ENCODE results near the gene PRELID1.
"Not testable (repeated sequence)": the region's sequence is repeated elsewhere in the genome, so short reads cannot be mapped to it uniquely, and the experiment has no call there.

The PRELID1 gene

DNA sequence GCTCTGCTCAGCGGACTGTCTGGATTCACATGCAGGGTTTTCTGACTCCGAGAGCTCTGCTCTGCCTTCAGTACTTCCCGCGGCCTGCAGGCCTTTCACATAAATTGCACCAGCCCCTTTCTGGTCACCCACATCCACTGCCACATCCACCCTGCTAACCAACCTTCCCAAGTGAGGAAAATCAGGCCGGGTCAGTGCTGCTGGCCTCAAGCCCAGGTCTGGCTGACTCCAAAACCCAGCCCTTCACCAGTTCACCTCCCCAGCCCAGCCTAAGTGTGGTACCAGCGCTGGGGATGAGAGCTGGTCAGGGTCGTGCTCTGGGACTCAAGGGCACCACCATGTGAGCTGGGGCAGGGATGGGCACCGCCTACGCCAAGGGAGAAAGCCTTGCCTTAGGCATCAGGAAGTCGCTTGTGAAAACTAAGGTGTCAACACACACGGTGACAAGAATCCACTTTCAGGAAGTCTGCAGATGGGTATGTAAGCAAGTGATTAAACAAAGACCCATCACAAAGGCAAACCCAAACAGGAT is 35.6 kb downstream of the PRELID1 start:
- TF ChIP-seq, protein P1, sequence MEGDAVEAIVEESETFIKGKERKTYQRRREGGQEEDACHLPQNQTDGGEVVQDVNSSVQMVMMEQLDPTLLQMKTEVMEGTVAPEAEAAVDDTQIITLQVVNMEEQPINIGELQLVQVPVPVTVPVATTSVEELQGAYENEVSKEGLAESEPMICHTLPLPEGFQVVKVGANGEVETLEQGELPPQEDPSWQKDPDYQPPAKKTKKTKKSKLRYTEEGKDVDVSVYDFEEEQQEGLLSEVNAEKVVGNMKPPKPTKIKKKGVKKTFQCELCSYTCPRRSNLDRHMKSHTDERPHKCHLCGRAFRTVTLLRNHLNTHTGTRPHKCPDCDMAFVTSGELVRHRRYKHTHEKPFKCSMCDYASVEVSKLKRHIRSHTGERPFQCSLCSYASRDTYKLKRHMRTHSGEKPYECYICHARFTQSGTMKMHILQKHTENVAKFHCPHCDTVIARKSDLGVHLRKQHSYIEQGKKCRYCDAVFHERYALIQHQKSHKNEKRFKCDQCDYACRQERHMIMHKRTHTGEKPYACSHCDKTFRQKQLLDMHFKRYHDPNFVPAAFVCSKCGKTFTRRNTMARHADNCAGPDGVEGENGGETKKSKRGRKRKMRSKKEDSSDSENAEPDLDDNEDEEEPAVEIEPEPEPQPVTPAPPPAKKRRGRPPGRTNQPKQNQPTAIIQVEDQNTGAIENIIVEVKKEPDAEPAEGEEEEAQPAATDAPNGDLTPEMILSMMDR (conservative IDR thresholded peaks at IDR 0.05) = no peak
- H3K27ac ChIP-seq = peak overlapping the region; percentile 54

- H3K27ac ChIP-seq = not testable (repeated sequence)
Observed at GRCh38 chr5:177343000-177343399, 39.4 kb downstream of the PRELID1 start.

- TF ChIP-seq, protein P1 (conservative IDR thresholded peaks at IDR 0.05) = no peak
- no peak overlapping the region for H3K27ac ChIP-seq
Observed at GRCh38 chr5:177343777-177344176, 40.2 kb downstream of the PRELID1 start.

DNA sequence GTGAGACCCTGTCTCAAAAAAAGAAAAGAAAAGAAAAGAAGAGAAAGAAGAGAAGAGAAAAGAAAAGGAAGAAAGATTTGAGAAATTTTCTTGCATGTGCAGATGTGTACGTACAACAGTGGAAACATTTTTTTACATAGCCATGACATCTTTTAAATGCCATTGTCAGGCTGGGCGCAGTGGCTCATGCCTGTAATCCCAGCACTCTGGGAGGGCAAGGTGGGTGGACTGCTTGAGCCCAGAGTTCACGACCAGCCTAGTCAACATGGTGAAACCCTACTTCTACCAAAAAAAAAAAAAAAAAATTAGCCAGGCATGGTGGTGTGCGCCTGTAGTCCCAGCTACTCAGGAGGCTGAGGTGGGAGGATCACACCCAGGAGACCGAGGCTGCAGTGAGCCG is 41.3 kb downstream of the PRELID1 start:
- TF ChIP-seq, protein P1 (conservative IDR thresholded peaks at IDR 0.05) = no peak

DNA sequence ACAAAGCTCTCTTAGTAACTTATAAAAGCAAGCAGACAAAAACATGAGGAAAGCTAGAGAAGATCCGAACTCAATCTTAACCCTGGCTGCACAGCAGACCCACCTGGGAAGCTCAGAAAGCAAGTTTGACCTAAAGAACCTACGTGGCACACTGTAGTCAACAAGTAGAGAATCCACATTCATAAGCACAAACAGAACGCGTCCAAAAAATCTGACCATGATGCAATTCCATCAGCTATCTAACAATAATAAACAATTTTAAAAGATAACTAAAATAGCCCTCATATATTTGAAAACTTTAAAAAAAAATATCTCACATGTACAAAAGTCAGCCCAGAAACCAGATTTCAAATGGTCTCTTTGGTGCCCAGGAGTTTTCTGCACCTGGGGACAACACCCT is 43.2 kb downstream of the PRELID1 start:
- H3K27ac ChIP-seq = no peak overlapping the region
- TF ChIP-seq, protein P1 (conservative IDR thresholded peaks at IDR 0.05) = no peak

More for the DNA sequence above, 41.3 kb downstream of the PRELID1 start:
- peak overlapping the region; percentile 43 for H3K27ac ChIP-seq

DNA sequence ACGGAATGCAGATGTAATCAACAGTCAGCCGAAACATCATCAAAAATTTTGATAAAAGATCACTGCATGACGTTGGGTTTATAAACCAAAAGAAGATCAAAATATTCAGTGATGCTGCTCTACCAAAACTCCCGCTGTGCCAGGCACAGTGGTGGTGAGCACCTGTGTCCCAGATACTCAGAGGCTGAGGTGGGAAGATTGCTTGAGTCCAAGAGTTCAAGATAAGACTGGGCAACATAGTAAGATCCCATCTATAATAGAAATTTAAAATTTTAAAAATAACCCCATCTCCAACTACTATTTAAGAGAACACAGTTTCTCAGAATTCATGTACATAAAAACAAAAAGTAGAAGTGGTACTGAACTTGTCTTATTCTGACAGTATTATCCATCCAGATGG is 44.1 kb downstream of the PRELID1 start:
- H3K27ac ChIP-seq = no peak overlapping the region
- TF ChIP-seq, protein P1 (conservative IDR thresholded peaks at IDR 0.05) = no peak

DNA sequence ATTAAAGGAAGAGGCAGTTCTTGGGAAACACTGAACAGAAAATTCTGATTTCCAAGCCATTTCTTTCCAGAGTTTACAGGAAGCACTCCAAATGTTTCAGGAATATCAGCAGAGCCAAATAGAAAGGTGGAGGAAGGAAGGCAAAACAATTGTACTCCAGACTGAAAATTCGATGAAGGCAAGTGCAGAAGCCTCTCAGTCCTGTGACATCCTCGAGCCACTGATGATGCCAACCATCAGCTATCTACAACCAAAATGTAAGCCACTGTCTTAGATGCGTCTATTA is 45.7 kb downstream of the PRELID1 start:
- TF ChIP-seq, protein P1 (conservative IDR thresholded peaks at IDR 0.05) = no peak
- no peak overlapping the region for H3K27ac ChIP-seq

- no peak overlapping the region for H3K27ac ChIP-seq
- TF ChIP-seq, protein P1 (conservative IDR thresholded peaks at IDR 0.05) = no peak
Observed at GRCh38 chr5:177349762-177350161, 46.2 kb downstream of the PRELID1 start.
